ENCODE results near the gene HSPA1L. TPM values are rescaled to one million over a fixed set of nuclear protein-coding genes. Genes with fewer than 3 reads are reported as not detected.
"Not testable (repeated sequence)": the region's sequence is repeated elsewhere in the genome, so short reads cannot be mapped to it uniquely, and the experiment has no call there.

Gene HSPA1L
- total and polyA plus RNA-seq, 5 donors from 2014 or later, result 2.2 to 5.5 (median 3.8) TPM

GRCh38 chr6:31817929-31818511, 2.9 kb upstream of the HSPA1L start:
- H3K27me3 ChIP-seq (ENCODE audit: control insufficient read depth, insufficient read depth, low read length); H3K27me3 Mint-ChIP-seq; ATAC-seq (ENCODE audit: low read depth in 2 of 2); H3K36me3 ChIP-seq (ENCODE audit: control insufficient read depth, insufficient read depth, low read length); H3K9me3 ChIP-seq (ENCODE audit: control insufficient read depth in 2 of 2, low read length in 2 of 2); H3K9me3 Mint-ChIP-seq; H3K36me3 Mint-ChIP-seq: not testable (repeated sequence)
- H3K4me1 ChIP-seq (ENCODE audit: control insufficient read depth, insufficient read depth, low read length, poor library complexity, severe bottlenecking), result peaks cover 58% of the 10 kb centered on the region
- H3K27ac Mint-ChIP-seq, result peak overlapping the region; percentile 81 to 90 (median 86)
- peaks cover 15 to 59% (median 38%) of the 10 kb centered on the region in 4 donors for H3K4me1 Mint-ChIP-seq
- peak in 1 of 3 donors; percentile 43 for DNase-seq
- peak overlapping the region; percentile 76 for H3K27ac ChIP-seq (ENCODE audit: insufficient read depth, low read length, poor library complexity, severe bottlenecking)
- H3K4me3 Mint-ChIP-seq, result peak overlapping the region; percentile 88 to 98 (median 95)
- peak overlapping the region; percentile 98 for H3K4me3 ChIP-seq (ENCODE audit: low read depth, low read length)

- peak overlapping the region; percentile 81 to 90 (median 86) for H3K27ac Mint-ChIP-seq
These were observed 2.2 kb upstream of the HSPA1L start for GRCh38 chr6:31817133-31817928.

GRCh38 chr6:31814677-31815024, 432 bp downstream of the HSPA1L start:
- peaks cover 0 to 1% (median 0%) of the 10 kb centered on the region in 7 donors for H3K9me3 Mint-ChIP-seq
- peak overlapping the region; percentile 94 to 98 (median 96) for H3K4me3 Mint-ChIP-seq
- peak; percentile 41 for ATAC-seq (ENCODE audit: low read depth in 2 of 2)

More at GRCh38 chr6:31817133-31817928, 2.2 kb upstream of the HSPA1L start:
- Histone ChIP-seq H3K27ac (ENCODE audit: insufficient read depth, low read length, poor library complexity, severe bottlenecking) (peak overlapping the region; percentile 76), H3K4me1 (ENCODE audit: control insufficient read depth, insufficient read depth, low read length, poor library complexity, severe bottlenecking) (peaks cover 58% of the 10 kb centered on the region), H3K4me3 (ENCODE audit: low read depth, low read length) (peak overlapping the region; percentile 98)
- peaks cover 18 to 59% (median 38%) of the 10 kb centered on the region in 4 donors for H3K4me1 Mint-ChIP-seq
- H3K9me3 ChIP-seq (ENCODE audit: control insufficient read depth in 2 of 2, low read length in 2 of 2); H3K27me3 ChIP-seq (ENCODE audit: control insufficient read depth, insufficient read depth, low read length); H3K36me3 ChIP-seq (ENCODE audit: control insufficient read depth, insufficient read depth, low read length); H3K27me3 Mint-ChIP-seq; H3K36me3 Mint-ChIP-seq; H3K9me3 Mint-ChIP-seq: not testable (repeated sequence)
- ATAC-seq (ENCODE audit: low read depth in 2 of 2) (peak; percentile 50 to 54), DNase-seq (peak in 2 of 3 donors; percentile 74 to 78)
- H3K4me3 Mint-ChIP-seq, result peak overlapping the region; percentile 88 to 98 (median 95)

GRCh38 chr6:31813465-31813849, 1.6 kb downstream of the HSPA1L start:
- Histone ChIP-seq H3K27me3 (ENCODE audit: control insufficient read depth, insufficient read depth, low read length) (no peaks in the 10 kb centered on the region), H3K4me3 (ENCODE audit: low read depth, low read length) (peak overlapping the region; percentile 34), H3K9me3 (ENCODE audit: control insufficient read depth in 2 of 2, low read length in 2 of 2) (no peaks in the 10 kb centered on the region), H3K4me1 (ENCODE audit: control insufficient read depth, insufficient read depth, low read length, poor library complexity, severe bottlenecking) (peaks cover 29% of the 10 kb centered on the region), H3K36me3 (ENCODE audit: control insufficient read depth, insufficient read depth, low read length) (peaks cover 25% of the 10 kb centered on the region), H3K27ac (ENCODE audit: insufficient read depth, low read length, poor library complexity, severe bottlenecking) (peak overlapping the region; percentile 83)
- Mint-ChIP-seq H3K36me3 (peaks cover 20% of the 10 kb centered on the region), H3K27me3 (no peaks in the 10 kb centered on the region), H3K9me3 (peaks cover 0 to 1% (median 0%) of the 10 kb centered on the region in 7 donors), H3K4me3 (peak overlapping the region; percentile 85 to 97 (median 94)), H3K27ac (peak overlapping the region; percentile 78 to 92 (median 90)), H3K4me1 (peaks cover 15 to 49% (median 31%) of the 10 kb centered on the region in 4 donors)
- no peak for DNase-seq
- no peak for ATAC-seq (ENCODE audit: low read depth in 2 of 2)

More at GRCh38 chr6:31814677-31815024, 432 bp downstream of the HSPA1L start:
- Histone ChIP-seq H3K9me3 (ENCODE audit: control insufficient read depth in 2 of 2, low read length in 2 of 2) (no peaks in the 10 kb centered on the region), H3K4me1 (ENCODE audit: control insufficient read depth, insufficient read depth, low read length, poor library complexity, severe bottlenecking) (peaks cover 41% of the 10 kb centered on the region), H3K27ac (ENCODE audit: insufficient read depth, low read length, poor library complexity, severe bottlenecking) (peak overlapping the region; percentile 83), H3K36me3 (ENCODE audit: control insufficient read depth, insufficient read depth, low read length) (peaks cover 22% of the 10 kb centered on the region), H3K27me3 (ENCODE audit: control insufficient read depth, insufficient read depth, low read length) (no peaks in the 10 kb centered on the region), H3K4me3 (ENCODE audit: low read depth, low read length) (peak overlapping the region; percentile 94)
- Mint-ChIP-seq H3K27me3 (no peaks in the 10 kb centered on the region), H3K4me1 (peaks cover 15 to 54% (median 35%) of the 10 kb centered on the region in 4 donors), H3K36me3 (peaks cover 18% of the 10 kb centered on the region), H3K27ac (peak overlapping the region; percentile 90 to 94 (median 90))
- DNase-seq, result peak; percentile 55 to 80 (median 73)

GRCh38 chr6:31811645-31812044, 3.4 kb downstream of the HSPA1L start:
- no peak overlapping the region for H3K27ac ChIP-seq (ENCODE audit: insufficient read depth, low read length, poor library complexity, severe bottlenecking)
- H3K27me3 Mint-ChIP-seq, result no peaks in the 10 kb centered on the region
- peaks cover 27% of the 10 kb centered on the region for H3K4me1 ChIP-seq (ENCODE audit: control insufficient read depth, insufficient read depth, low read length, poor library complexity, severe bottlenecking)
- peaks cover 16% of the 10 kb centered on the region for H3K36me3 Mint-ChIP-seq
- DNase-seq (no peak), ATAC-seq (ENCODE audit: low read depth in 2 of 2) (no peak)
- peaks cover 25% of the 10 kb centered on the region for H3K36me3 ChIP-seq (ENCODE audit: control insufficient read depth, insufficient read depth, low read length)
- no peaks in the 10 kb centered on the region for H3K27me3 ChIP-seq (ENCODE audit: control insufficient read depth, insufficient read depth, low read length)
- peak overlapping the region; percentile 62 to 92 (median 84) for H3K27ac Mint-ChIP-seq
- H3K9me3 ChIP-seq (ENCODE audit: control insufficient read depth in 2 of 2, low read length in 2 of 2), result no peaks in the 10 kb centered on the region
- peaks cover 0 to 1% (median 0%) of the 10 kb centered on the region in 7 donors for H3K9me3 Mint-ChIP-seq
- H3K4me1 Mint-ChIP-seq, result peaks cover 17 to 43% (median 27%) of the 10 kb centered on the region in 4 donors
- peak overlapping the region in 3 of 4 donors; percentile 46 to 97 (median 85) for H3K4me3 Mint-ChIP-seq
- no peak overlapping the region for H3K4me3 ChIP-seq (ENCODE audit: low read depth, low read length)

- not testable (repeated sequence) for H3K9me3 Mint-ChIP-seq; H3K9me3 ChIP-seq (ENCODE audit: control insufficient read depth in 2 of 2, low read length in 2 of 2); H3K27me3 ChIP-seq (ENCODE audit: control insufficient read depth, insufficient read depth, low read length); H3K27ac ChIP-seq (ENCODE audit: insufficient read depth, low read length, poor library complexity, severe bottlenecking); H3K4me3 ChIP-seq (ENCODE audit: low read depth, low read length); ATAC-seq (ENCODE audit: low read depth in 2 of 2); H3K27me3 Mint-ChIP-seq; DNase-seq
- peak overlapping the region in 2 of 3 donors; percentile 52 to 62 for H3K27ac Mint-ChIP-seq
- peaks cover 16% of the 10 kb centered on the region for H3K36me3 Mint-ChIP-seq
- H3K36me3 ChIP-seq (ENCODE audit: control insufficient read depth, insufficient read depth, low read length), result peaks cover 25% of the 10 kb centered on the region
- H3K4me1 Mint-ChIP-seq, result peaks cover 16 to 51% (median 33%) of the 10 kb centered on the region in 4 donors
- H3K4me1 ChIP-seq (ENCODE audit: control insufficient read depth, insufficient read depth, low read length, poor library complexity, severe bottlenecking), result peaks cover 33% of the 10 kb centered on the region
- peak overlapping the region in 2 of 4 donors; percentile 21 to 52 for H3K4me3 Mint-ChIP-seq
These were observed 6.5 kb downstream of the HSPA1L start for GRCh38 chr6:31808599-31808998.

GRCh38 chr6:31806470-31807272, 8.4 kb downstream of the HSPA1L start, which contains the start of gene LSM2:
LSM2 (minus strand) TSS chr6:31806966; CDS start chr6:31806757, 209 bp downstream.
- H3K27ac ChIP-seq (ENCODE audit: insufficient read depth, low read length, poor library complexity, severe bottlenecking), result peak within 1 kb of the TSS; percentile 91
- Mint-ChIP-seq H3K4me3 (peak within 1 kb of the TSS; percentile 89 to 96 (median 93)), H3K36me3 (peaks cover 21% of the 10 kb centered on the region), H3K27ac (peak within 1 kb of the TSS; percentile 91 to 96 (median 93)), H3K27me3 (no peaks in the 10 kb centered on the region), H3K9me3 (peaks cover 0 to 1% (median 0%) of the 10 kb centered on the region in 7 donors), H3K4me1 (peaks cover 10 to 42% (median 19%) of the 10 kb centered on the region in 4 donors)
- peak within 1 kb of the TSS; percentile 87 for H3K4me3 ChIP-seq (ENCODE audit: low read depth, low read length)
- DNase-seq (peak; percentile 95 to 97 (median 96)), ATAC-seq (ENCODE audit: low read depth in 2 of 2) (peak; percentile 96 to 97)
- peaks cover 23% of the 10 kb centered on the region for H3K4me1 ChIP-seq (ENCODE audit: control insufficient read depth, insufficient read depth, low read length, poor library complexity, severe bottlenecking)
- H3K9me3 ChIP-seq (ENCODE audit: control insufficient read depth in 2 of 2, low read length in 2 of 2), result no peaks in the 10 kb centered on the region
- peaks cover 25% of the 10 kb centered on the region for H3K36me3 ChIP-seq (ENCODE audit: control insufficient read depth, insufficient read depth, low read length)
- no peaks in the 10 kb centered on the region for H3K27me3 ChIP-seq (ENCODE audit: control insufficient read depth, insufficient read depth, low read length)

All from CD4-positive, CD25-positive, alpha-beta regulatory T cell (primary cell).